ENCODE measurements around the gene KIF2C. TPM values are rescaled to one million over a fixed set of nuclear protein-coding genes. Genes with fewer than 3 reads are reported as not detected.
"Not testable (repeated sequence)": the region's sequence is repeated elsewhere in the genome, so short reads cannot be mapped to it uniquely, and the experiment has no call there.

Gene KIF2C
- total RNA-seq, 1 donor from 2014 or later: 74.9 TPM

- intact Hi-C loops (cut with micrococcal nuclease): loop anchor here (5.0 kb wide), 1 partner anchor 86 kb away; no protein-coding TSS in a partner anchor
Measured at GRCh38 chr1:44718091-44718490, 21.5 kb upstream of the KIF2C start.

- intact Hi-C loops (cut with micrococcal nuclease): loop anchor here (5.0 kb wide), 1 partner anchor 87 kb away; no protein-coding TSS in a partner anchor
Measured at GRCh38 chr1:44719318-44719717, 20.3 kb upstream of the KIF2C start.

- intact Hi-C loops (cut with micrococcal nuclease): no loop called here
Measured at GRCh38 chr1:44720281-44720680, 19.4 kb upstream of the KIF2C start.

GRCh38 chr1:44721485-44722361 lies 17.9 kb upstream of the KIF2C start:
- intact Hi-C loops (cut with micrococcal nuclease): loop anchor here (1.0 kb wide), 4 partner anchors 9 to 98 kb away; partner anchors contain the start of genes ARMH1, KIF2C and TMEM53

- intact Hi-C loops (cut with micrococcal nuclease): no loop called here
Measured at GRCh38 chr1:44723064-44723463, 16.6 kb upstream of the KIF2C start.

GRCh38 chr1:44723496-44724295 lies 15.9 kb upstream of the KIF2C start:
- intact Hi-C loops (cut with micrococcal nuclease): no loop called here

GRCh38 chr1:44724296-44724954 lies 15.2 kb upstream of the KIF2C start:
- intact Hi-C loops (cut with micrococcal nuclease): no loop called here

- intact Hi-C loops (cut with micrococcal nuclease): no loop called here
Measured at GRCh38 chr1:44724955-44725698, 14.5 kb upstream of the KIF2C start.

- intact Hi-C loops (cut with micrococcal nuclease): loop anchor here (1.0 to 2.0 kb wide), 14 partner anchors 8 to 854 kb away; partner anchors contain the start of genes ARMH1, EIF2B3, KIF2C and MUTYH
Measured at GRCh38 chr1:44730741-44731512, 8.7 kb upstream of the KIF2C start, which contains the start of gene RNU5D-1. RNU5D-1 (minus strand) TSS chr1:44731170.

- intact Hi-C loops (cut with micrococcal nuclease): no loop called here
Measured at GRCh38 chr1:44733365-44733764, 6.3 kb upstream of the KIF2C start.

- intact Hi-C loops (cut with micrococcal nuclease): no loop called here
Measured at GRCh38 chr1:44733784-44734183, 5.9 kb upstream of the KIF2C start.

GRCh38 chr1:44735992-44736391 lies 3.6 kb upstream of the KIF2C start:
- intact Hi-C loops (cut with micrococcal nuclease): no loop called here

- intact Hi-C loops (cut with micrococcal nuclease): loop anchor here (1.0 to 2.0 kb wide), 11 partner anchors 8 to 947 kb away; partner anchors contain the start of genes AKR1A1, ARMH1, GPBP1L1 and MUTYH
Measured at GRCh38 chr1:44738953-44739306, 707 bp upstream of the KIF2C start.

- intact Hi-C loops (cut with micrococcal nuclease): no loop called here
Measured at GRCh38 chr1:44740179-44740617, 561 bp downstream of the KIF2C start.

GRCh38 chr1:44743211-44743610 lies 3.6 kb downstream of the KIF2C start:
- intact Hi-C loops (cut with micrococcal nuclease): no loop called here

GRCh38 chr1:44747878-44748277 lies 8.2 kb downstream of the KIF2C start:
- intact Hi-C loops (cut with micrococcal nuclease): no loop called here

GRCh38 chr1:44757420-44757819 lies 17.8 kb downstream of the KIF2C start:
- intact Hi-C loops (cut with micrococcal nuclease): no loop called here

GRCh38 chr1:44759077-44759476 lies 19.4 kb downstream of the KIF2C start:
- intact Hi-C loops (cut with micrococcal nuclease): no loop called here

- intact Hi-C loops (cut with micrococcal nuclease): no loop called here
Measured at GRCh38 chr1:44760876-44761275, 21.2 kb downstream of the KIF2C start.

- intact Hi-C loops (cut with micrococcal nuclease): not testable (repeated sequence)
Measured at GRCh38 chr1:44766421-44766820, 26.8 kb downstream of the KIF2C start.

Measured in T-helper 1 cell treated with Interleukin-12 subunit alpha and Interleukin-12 subunit beta and Interleukin-4 antibody, amounts not matched to agents 30 ng/mL and 1 ng/mL, for 36 hours (primary cell).